Mucosa of descending colon (tissue), 3 donors: ENCODE measurements around the gene RSL24D1. TPM values are rescaled to one million over a fixed set of nuclear protein-coding genes. Genes with fewer than 3 reads are reported as not detected.
A peak's percentile ranks its signal among the peaks of the same experiment; 100 is the strongest.

Experiments
- ATAC-seq: fragments of 200-7000 bp; cut with Tn5 transposase; one replicate; pipeline ENCODE4 v1.9.1; 2020; ENCODE audit warnings: mild to moderate bottlenecking, moderate library complexity
- DNase-seq, 3 donors: peaks; one replicate each; pipeline ENCODE4 v3.0.0-alpha.2; 2020
- H3K36me3 ChIP-seq: fragments of 200-600 bp; one replicate; pipeline ENCODE4 v1.8.0; 2021; ENCODE audit warnings: low read depth, mild to moderate bottlenecking
- H3K4me1 ChIP-seq: fragments of 200-600 bp; one replicate; pipeline ENCODE4 v1.8.0; 2021; ENCODE audit warnings: low read depth, mild to moderate bottlenecking
- H3K4me3 ChIP-seq: fragments of 200-600 bp; one replicate; pipeline ENCODE4 v1.8.0; 2021; ENCODE audit warnings: mild to moderate bottlenecking
- H3K9me3 ChIP-seq: fragments of 200-600 bp; one replicate; pipeline ENCODE4 v1.8.0; 2021; ENCODE audit warnings: mild to moderate bottlenecking
- CTCF ChIP-seq: fragments of 200-600 bp; IDR thresholded peaks from one replicate; pipeline ENCODE4 v1.8.0; 2022; ENCODE audit warnings: antibody characterized with exemption, mild to moderate bottlenecking
- intact Hi-C, 2 donors: fragments of 100-400 bp; cut with DNase I in 1 of 2; cut with micrococcal nuclease in 1 of 2; formaldehyde crosslinking; loops; one replicate each; pipeline versions ENCODE4 v1.11.0 to v1.11.1; 2022; cut with DNase I, micrococcal nuclease
- long read RNA-seq, 2 donors: library from polyadenylated mRNA; unstranded; transcript quantifications; one replicate each; pipeline ENCODE4 v2.0.0, GENCODE V29; 2019 to 2021
- total RNA-seq, 3 donors: library from RNA; stranded (reverse); fragmentation: NEBNext Ultra II Directional in 2 of 3; extraction: Animal tissue kit (Norgen Biotek cat#: 25700) in 2 of 3; gene quantifications; one replicate each; pipeline versions ENCODE4 v1.2.1 to v1.2.4, GENCODE V29; 2021 to 2023
- donor health status: DM: no; HTN: no; CAD: no; lungs with moderate emphysema.
- donor health status: DM: no; HTN: no; CAD: no.
- donor health status: DM: no; HTN: yes; CAD: no.

RSL24D1 gene
- total RNA-seq, result 10 to 100 TPM; 29.9 to 79.0 (median 40.5) TPM
- long read RNA-seq, donor 1, transcript RSL24D1-201 (6 exons, 2,015 nt), result major isoform, 117 of 119 reads
- long read RNA-seq, donor 1, partial matches to known transcripts, result 2 of 119 reads
- long read RNA-seq, donor 1, other reads (novel, unspliced or antisense), result 0 of 119 reads
- long read RNA-seq, donor 2, transcript RSL24D1-201 (6 exons, 2,015 nt), result major isoform, 42 of 47 reads
- long read RNA-seq, donor 2, partial matches to known transcripts, result 3 of 47 reads
- long read RNA-seq, donor 2, other reads (novel, unspliced or antisense), result 2 of 47 reads

DNA sequence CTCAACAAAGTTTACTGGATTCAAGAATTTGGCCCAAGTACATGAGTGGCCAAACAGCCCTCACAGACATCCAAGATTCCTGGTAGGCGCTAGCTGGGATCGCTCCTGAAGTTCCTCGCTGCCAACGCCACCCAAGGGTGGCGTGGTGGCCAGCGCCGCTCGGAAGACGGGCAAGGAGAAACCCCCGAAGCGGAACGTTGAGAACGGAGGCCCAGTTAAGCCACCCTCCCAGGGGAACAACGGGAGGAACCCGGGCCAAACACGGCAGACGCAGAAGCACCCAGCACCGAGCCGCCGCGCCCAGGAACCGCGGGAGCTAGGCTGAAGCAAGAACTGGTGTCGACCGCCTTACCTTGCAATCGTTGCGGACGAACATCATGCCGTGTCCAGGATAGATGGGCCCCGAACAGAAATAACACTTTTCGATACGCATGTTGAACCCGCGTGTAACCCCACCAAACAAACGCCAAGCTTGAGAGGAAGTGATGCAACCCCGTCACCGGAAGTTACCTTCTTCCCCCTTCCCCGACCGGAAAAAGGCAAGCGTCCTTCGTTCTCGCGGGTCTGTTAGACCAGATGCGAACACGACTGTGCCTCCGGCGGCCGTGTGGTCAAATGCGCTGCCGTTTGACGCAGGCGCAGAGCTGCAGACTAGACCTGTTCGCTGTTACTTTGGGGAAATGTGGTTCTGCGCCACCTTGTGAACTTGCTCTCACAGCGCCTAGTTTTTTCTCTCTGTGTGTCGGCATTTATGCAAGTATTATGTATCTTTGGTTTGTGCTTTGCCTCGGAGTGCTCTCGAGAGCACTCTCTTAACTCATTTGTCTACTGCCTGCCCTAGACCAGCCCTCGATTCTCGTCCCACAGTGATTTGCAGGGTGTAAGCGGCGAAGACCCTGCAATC is at the start of gene RSL24D1:
TSS of gene RSL24D1 (minus strand) at position 484 of the 904 bp plus-strand sequence. CDS start at position 433, 51 bp downstream.
- ATAC-seq (peak; percentile 99), DNase-seq (peak; percentile 95 to 97 (median 97))
- peak; percentile 31 for TF ChIP-seq CTCF
- Histone ChIP-seq H3K9me3 (no peaks in the 10 kb centered on the region), H3K4me3 (peak within 1 kb of the TSS; percentile 65), H3K36me3 (peaks cover 4% of the 10 kb centered on the region), H3K4me1 (peaks cover 31% of the 10 kb centered on the region)
- intact Hi-C loops, result no loop called here

- Histone ChIP-seq H3K4me1 (peaks cover 23% of the 10 kb centered on the region), H3K4me3 (no peak overlapping the region)
Measured at GRCh38 chr15:55245059-55245458, 48.3 kb upstream of the RSL24D1 start.

GRCh38 chr15:55241891-55242290 is 45.1 kb upstream of the RSL24D1 start:
- intact Hi-C loops, result no loop called here
- TF ChIP-seq CTCF, result no peak
- no peak for DNase-seq
- ATAC-seq, result no peak
- Histone ChIP-seq H3K4me1 (peaks cover under 1% of the 10 kb centered on the region), H3K9me3 (no peaks in the 10 kb centered on the region), H3K4me3 (no peak overlapping the region), H3K36me3 (no peaks in the 10 kb centered on the region)

More at GRCh38 chr15:55245059-55245458, 48.3 kb upstream of the RSL24D1 start:
- no peak for DNase-seq
- no peak for ATAC-seq
- H3K9me3 ChIP-seq, result no peaks in the 10 kb centered on the region
- no peak for TF ChIP-seq CTCF
- H3K36me3 ChIP-seq, result no peaks in the 10 kb centered on the region
- intact Hi-C loops, result no loop called here

- intact Hi-C loops, result no loop called here
- H3K36me3 ChIP-seq, result no peaks in the 10 kb centered on the region
- DNase-seq, result no peak
- no peak for TF ChIP-seq CTCF
- no peaks in the 10 kb centered on the region for H3K9me3 ChIP-seq
- no peaks in the 10 kb centered on the region for H3K4me1 ChIP-seq
- peak; percentile 70 for ATAC-seq
- H3K4me3 ChIP-seq, result no peak overlapping the region
Measured at GRCh38 chr15:55241186-55241585, 44.4 kb upstream of the RSL24D1 start.

GRCh38 chr15:55240125-55240760 is 43.5 kb upstream of the RSL24D1 start:
- no peak for TF ChIP-seq CTCF
- Histone ChIP-seq H3K4me3 (no peak overlapping the region), H3K9me3 (no peaks in the 10 kb centered on the region), H3K36me3 (no peaks in the 10 kb centered on the region), H3K4me1 (no peaks in the 10 kb centered on the region)
- ATAC-seq (no peak), DNase-seq (no peak)
- intact Hi-C loops, result no loop called here
